Endothelial cell of umbilical vein (primary cell): Measurements from ENCODE around the gene SCAMP4. TPM values are rescaled to one million over a fixed set of nuclear protein-coding genes. Genes with fewer than 3 reads are reported as not detected.

Source experiments
- BruUV-seq: library from RNA; stranded (reverse); fragments of 400-500 nt; replicated peaks from 2 replicates; lab custom pipeline; 2021; lab: Mats Ljungman, UMichigan
- CTCF ChIA-PET: fragments of 300-600, 350-600 bp; sonication (Branson Sonifier 250); formaldehyde crosslinking; loops from one replicate; lab custom pipeline; 2021; ENCODE audit warnings: antibody characterized with exemption, inconsistent platforms; lab: Charles Lee
- POLR2A ChIA-PET: fragments of 300-600, 350-600 bp; sonication (Branson Sonifier 250); formaldehyde crosslinking; loops from one replicate; lab custom pipeline; 2021; ENCODE audit warnings: antibody characterized with exemption, inconsistent platforms; lab: Charles Lee
- DNase-seq: peaks from one replicate; pipeline ENCODE4 v3.0.0-alpha.2; 2011; ENCODE audit warnings: low read depth, low spot score
- FAIRE-seq: peaks from 2 replicates; lab custom pipeline; 2011; peaks lifted over from hg19 to GRCh38; lab: Jason Lieb, UNC
- H2AFZ ChIP-seq: 2 replicates; pipeline ENCODE4 v1.6.0; 2012; ENCODE audit warnings: low read depth, low read length, control low read depth, inconsistent platforms
- H3K27ac ChIP-seq: 2 replicates; pipeline ENCODE4 v1.5.1; 2011; ENCODE audit warnings: low read depth, mild to moderate bottlenecking, control low read depth, low read length, moderate library complexity; ENCODE audit not compliant: insufficient read depth
- H3K27me3 ChIP-seq, 2 experiments: 2 replicates each; pipeline versions ENCODE4 v1.6.0 to v1.6.1; 2011; ENCODE audit warnings: low read length in 2 of 2, mixed read lengths in 1 of 2; ENCODE audit not compliant: control insufficient read depth in 2 of 2, insufficient read depth in 2 of 2
- H3K36me3 ChIP-seq, 2 experiments: 2 replicates in 1 of 2; 3 replicates in 1 of 2; pipeline ENCODE4 v1.5.1; 2011; ENCODE audit warnings: low read length in 2 of 2, mild to moderate bottlenecking in 1 of 2, moderate library complexity in 1 of 2; ENCODE audit not compliant: control insufficient read depth in 2 of 2, insufficient read depth in 2 of 2; ENCODE audit errors: extremely low read depth in 1 of 2
- H3K4me1 ChIP-seq: 3 replicates; pipeline ENCODE4 v1.5.1; 2011; ENCODE audit warnings: mild to moderate bottlenecking, low read length; ENCODE audit not compliant: control insufficient read depth, insufficient read depth; ENCODE audit errors: extremely low read depth
- H3K4me2 ChIP-seq: 2 replicates; pipeline ENCODE4 v1.6.1; 2011; ENCODE audit warnings: low read length, control low read depth, mixed read lengths; ENCODE audit not compliant: insufficient read depth
- H3K4me3 ChIP-seq, 3 experiments: fragments of 200-600 bp in 1 of 3; sonication (generic), shearing (Covaris generic) in 1 of 3; replicated peaks in 1 of 3; 2 replicates each; pipeline ENCODE4 v1.5.1; 2011 to 2016; ENCODE audit warnings: control low read depth in 3 of 3, low read length in 3 of 3, mild to moderate bottlenecking in 2 of 3, inconsistent platforms in 1 of 3, low read depth in 1 of 3, moderate library complexity in 1 of 3; ENCODE audit not compliant: insufficient read depth in 1 of 3
- H3K79me2 ChIP-seq: 2 replicates; pipeline ENCODE4 v1.6.0; 2012; ENCODE audit warnings: low read length, inconsistent platforms; ENCODE audit not compliant: control insufficient read depth, insufficient read depth
- H3K9ac ChIP-seq: replicated peaks from 2 replicates; pipeline ENCODE3; 2011; ENCODE audit warnings: low read length, control low read depth; ENCODE audit not compliant: insufficient read depth; ENCODE audit errors: extremely low read depth
- H3K9me1 ChIP-seq: replicated peaks from 3 replicates; pipeline ENCODE4 v1.6.0; 2011; ENCODE audit warnings: mild to moderate bottlenecking, low read length; ENCODE audit not compliant: control insufficient read depth, insufficient read depth; ENCODE audit errors: extremely low read depth
- H3K9me3 ChIP-seq: replicated peaks from 2 replicates; pipeline ENCODE4 v1.5.1; 2012; ENCODE audit warnings: low read length, inconsistent platforms; ENCODE audit not compliant: control insufficient read depth, insufficient read depth
- H4K20me1 ChIP-seq: replicated peaks from 2 replicates; pipeline ENCODE3; 2011; ENCODE audit warnings: mild to moderate bottlenecking, low read length; ENCODE audit not compliant: control insufficient read depth, insufficient read depth; ENCODE audit errors: extremely low read depth
- CTCF ChIP-seq, 2 donors: IDR thresholded peaks; 1 replicate in 1 of 2; 2 replicates in 1 of 2; pipeline ENCODE4 v1.5.1; 2011; ENCODE audit warnings: low read length in 2 of 2, mild to moderate bottlenecking in 2 of 2, moderate library complexity in 2 of 2, control low read depth in 1 of 2, inconsistent platforms in 1 of 2, low read depth in 1 of 2; ENCODE audit not compliant: insufficient read depth in 1 of 2; ENCODE audit errors: extremely low read depth in 1 of 2
- EZH2 ChIP-seq: IDR thresholded peaks from 2 replicates; pipeline ENCODE4 v1.6.1; 2012; ENCODE audit warnings: borderline replicate concordance, low read depth, mild to moderate bottlenecking, moderate library complexity, low read length, inconsistent platforms; ENCODE audit not compliant: severe bottlenecking
- FOS ChIP-seq: IDR thresholded peaks from 2 replicates; pipeline ENCODE4 v1.6.1; 2011; ENCODE audit warnings: mild to moderate bottlenecking, low read length, moderate library complexity, borderline replicate concordance; ENCODE audit not compliant: insufficient read depth
- GATA2 ChIP-seq: IDR thresholded peaks from 2 replicates; pipeline ENCODE4 v1.7.0; 2011; ENCODE audit warnings: low read depth, mild to moderate bottlenecking, moderate library complexity, mixed read lengths, low read length; ENCODE audit not compliant: insufficient read length, insufficient read depth
- JUN ChIP-seq: IDR thresholded peaks from 2 replicates; pipeline ENCODE4 v1.6.1; 2011; ENCODE audit warnings: borderline replicate concordance, low read depth; ENCODE audit not compliant: insufficient read length, insufficient read depth
- MAX ChIP-seq: IDR thresholded peaks from 2 replicates; pipeline ENCODE4 v1.6.1; 2011; ENCODE audit not compliant: insufficient read depth, insufficient read length
- MYC ChIP-seq: IDR thresholded peaks from one replicate; pipeline ENCODE4 v1.6.1; 2011; ENCODE audit warnings: mild to moderate bottlenecking, low read depth, low read length
- POLR2A ChIP-seq: IDR thresholded peaks from 2 replicates; pipeline ENCODE4 v1.6.1; 2012; ENCODE audit warnings: low read depth, mild to moderate bottlenecking, control low read depth, low read length
- POLR2AphosphoS5 ChIP-seq: IDR thresholded peaks from 2 replicates; pipeline ENCODE4 v1.6.1; 2012; ENCODE audit warnings: low read depth, mild to moderate bottlenecking, control low read depth, low read length, moderate library complexity; ENCODE audit not compliant: insufficient read depth
- dilution Hi-C: fragments of 300-500 bp; cut with MboI; formaldehyde crosslinking; loops from one replicate; pipeline ENCODE4 v1.15.0; 2019; ENCODE audit warnings: low sequenced_read_pairs; ENCODE audit not compliant: extremely low pct_ligation_motif_present
- intact Hi-C: fragments of 100-400 bp; cut with micrococcal nuclease; formaldehyde crosslinking; loops from one replicate; pipeline ENCODE4 v1.10.0; 2022
- polyA plus RNA-seq, 4 experiments: library from polyadenylated mRNA; depleted of rRNA in 3 of 4; stranded (reverse) in 3 of 4; unstranded in 1 of 4; fragments of >200 nt; gene quantifications; 2 replicates each; pipeline versions ENCODE4 v1.2.1 to v1.2.3, GENCODE V29; 2011 to 2012; ENCODE audit warnings: missing spikeins in 1 of 4
- total RNA-seq: library from RNA; stranded (reverse); gene quantifications from 2 replicates; pipeline ENCODE4 v1.2.3, GENCODE V29; 2021

The SCAMP4 gene
- total and polyA plus RNA-seq, 2 donors (not counting 3 experiments of a cell fraction or from before 2014, with no cell fraction given) = 24.4 to 68.2 TPM

- Histone ChIP-seq H3K27me3 (no peaks in the 10 kb centered on the region), H3K9ac (no peak overlapping the region), H4K20me1 (no peaks in the 10 kb centered on the region), H3K4me3 (no peak overlapping the region), H3K4me2 (no peak overlapping the region), H3K9me1 (no peaks in the 10 kb centered on the region), H2AFZ (no peak overlapping the region), H3K36me3 (peaks cover 0 to 13% of the 10 kb centered on the region in 2 experiments), H3K27ac (no peak overlapping the region), H3K4me1 (no peaks in the 10 kb centered on the region), H3K9me3 (no peaks in the 10 kb centered on the region), H3K79me2 (peaks cover 80% of the 10 kb centered on the region)
- intact Hi-C loops (no loop called here), dilution Hi-C loops (no loop called here)
- ChIA-PET POLR2A (no interaction called here), CTCF (interaction anchor here (1.2 kb wide), 1 partner anchor 12 kb away, joined by 3 read pairs; no protein-coding TSS in a partner anchor)
- TF ChIP-seq MYC (no peak), JUN (no peak), CTCF (IDR thresholded peaks at IDR 0.05; ENCODE audit: extremely low read depth in 1 of 2, insufficient read depth in 1 of 2, low read depth in 1 of 2, low read length in 2 of 2) (no peak), EZH2 (no peak), FOS (no peak), POLR2A (no peak), GATA2 (no peak), MAX (no peak), POLR2AphosphoS5 (no peak)
- BruUV-seq = no TSS peak
- FAIRE-seq = no peak
- DNase-seq = no peak
Measured at GRCh38 chr19:1952635-1953034, 47.4 kb downstream of the SCAMP4 start.
